Suprapubic skin (tissue), 4 donors: ENCODE data around the gene MRPS7. TPM values are rescaled to one million over a fixed set of nuclear protein-coding genes. Genes with fewer than 3 reads are reported as not detected.

Experiments used
- DNase-seq, 2 donors: peaks; one replicate each; pipeline ENCODE4 v3.0.0-alpha.2; 2019; ENCODE audit warnings: low spot score in 2 of 2
- H3K27ac ChIP-seq: fragments of 200-600 bp; sonication (generic); one replicate; pipeline ENCODE4 v1.5.1; 2019
- H3K27me3 ChIP-seq: fragments of 200-600 bp; sonication (generic); one replicate; pipeline ENCODE4 v1.5.1; 2019
- H3K36me3 ChIP-seq: fragments of 200-600 bp; sonication (generic); one replicate; pipeline ENCODE4 v1.5.1; 2019
- H3K4me1 ChIP-seq: fragments of 200-600 bp; sonication (generic); one replicate; pipeline ENCODE4 v1.5.1; 2019
- H3K4me3 ChIP-seq: fragments of 200-600 bp; sonication (generic); one replicate; pipeline ENCODE4 v1.5.1; 2019; ENCODE audit warnings: mild to moderate bottlenecking
- H3K9me3 ChIP-seq: fragments of 200-600 bp; sonication (generic); one replicate; pipeline ENCODE4 v1.5.1; 2019
- EP300 ChIP-seq: sonication (generic); formaldehyde crosslinking; IDR thresholded peaks from one replicate; pipeline ENCODE4 v1.6.1; 2017; ENCODE audit warnings: antibody characterized with exemption
- POLR2A ChIP-seq, 2 donors: fragments of 450-650 bp; IDR thresholded peaks; one replicate each; pipeline ENCODE4 v1.6.1; 2017; ENCODE audit warnings: antibody characterized with exemption in 2 of 2, mild to moderate bottlenecking in 2 of 2, moderate library complexity in 2 of 2
- POLR2AphosphoS5 ChIP-seq, 3 donors: sonication (generic); formaldehyde crosslinking; IDR thresholded peaks; one replicate each; pipeline ENCODE4 v1.6.1; 2017; ENCODE audit warnings: antibody characterized with exemption in 3 of 3
- WGBS: methylation state at CpG from one replicate; pipeline ENCODE4 v1.1.5; 2018; 5-methylcytosine and 5-hydroxymethylcytosine counted together
- total RNA-seq, 4 donors: library from RNA; depleted of rRNA; stranded (reverse); fragments of >200 nt; gene quantifications; one replicate each; pipeline ENCODE4 v1.1.0, GENCODE V29; 2016
- TF ChIP-seq, protein P1 (sequence below), 2 donors: fragments of 200-600 bp in 1 of 2; fragments of 450-650 bp in 1 of 2; sonication (generic) in 1 of 2; IDR thresholded peaks; one replicate each; pipeline ENCODE4 v1.5.1; 2016 to 2019; ENCODE audit warnings: antibody characterized with exemption in 2 of 2, mild to moderate bottlenecking in 1 of 2, moderate library complexity in 1 of 2

Gene MRPS7
- total RNA-seq, 4 donors from 2014 or later: 19.2 to 36.4 (median 29.0) TPM

DNA sequence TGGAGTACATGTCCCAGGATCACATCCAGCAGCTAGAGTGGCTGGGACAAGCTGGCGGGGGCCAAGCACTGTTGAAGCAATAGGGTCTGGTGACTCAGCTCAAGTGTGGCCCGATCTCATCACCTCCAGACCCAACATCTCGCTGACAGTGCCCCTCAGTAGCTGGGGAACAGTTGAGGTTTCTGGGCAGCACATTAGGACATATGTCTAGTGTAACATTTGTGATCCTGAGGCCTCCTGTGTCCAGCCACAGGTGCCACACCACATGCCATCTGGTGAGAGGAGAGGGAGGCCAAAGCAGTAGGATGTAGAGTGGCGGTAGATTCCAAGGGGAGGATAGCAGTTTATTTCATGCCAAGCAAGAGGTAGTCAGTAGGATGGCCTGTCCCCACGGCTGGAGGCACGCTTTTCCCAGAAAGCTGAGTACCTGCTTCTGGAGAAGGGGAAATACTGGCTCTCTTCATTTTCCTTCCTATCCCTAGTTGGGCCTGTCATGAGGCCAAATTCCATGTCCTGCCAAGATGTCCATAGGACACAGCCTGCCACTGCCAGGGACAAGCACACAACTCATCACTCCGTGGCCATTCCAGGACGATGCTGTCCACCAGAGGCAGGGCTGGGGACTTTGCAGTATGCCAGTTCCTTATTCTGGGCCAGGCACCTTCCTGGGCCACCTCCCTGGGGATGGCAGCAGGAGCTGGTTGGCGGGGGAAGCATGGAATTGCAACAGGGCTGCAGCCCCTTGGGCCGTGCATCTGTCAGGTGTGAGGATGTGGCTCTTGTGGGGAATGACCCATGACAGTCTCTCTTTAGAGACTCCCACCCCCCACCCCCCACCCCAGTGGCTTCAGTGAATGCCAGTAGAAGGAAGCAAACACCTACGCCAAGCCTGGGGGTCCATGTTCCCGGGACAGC lies 24.3 kb upstream of the MRPS7 start:
- H3K27ac ChIP-seq: no peak overlapping the region
- TF ChIP-seq POLR2AphosphoS5 (IDR thresholded peaks at IDR 0.05) (no peak), EP300 (no peak), POLR2A (IDR thresholded peaks at IDR 0.05) (no peak)
- TF ChIP-seq, protein P1, sequence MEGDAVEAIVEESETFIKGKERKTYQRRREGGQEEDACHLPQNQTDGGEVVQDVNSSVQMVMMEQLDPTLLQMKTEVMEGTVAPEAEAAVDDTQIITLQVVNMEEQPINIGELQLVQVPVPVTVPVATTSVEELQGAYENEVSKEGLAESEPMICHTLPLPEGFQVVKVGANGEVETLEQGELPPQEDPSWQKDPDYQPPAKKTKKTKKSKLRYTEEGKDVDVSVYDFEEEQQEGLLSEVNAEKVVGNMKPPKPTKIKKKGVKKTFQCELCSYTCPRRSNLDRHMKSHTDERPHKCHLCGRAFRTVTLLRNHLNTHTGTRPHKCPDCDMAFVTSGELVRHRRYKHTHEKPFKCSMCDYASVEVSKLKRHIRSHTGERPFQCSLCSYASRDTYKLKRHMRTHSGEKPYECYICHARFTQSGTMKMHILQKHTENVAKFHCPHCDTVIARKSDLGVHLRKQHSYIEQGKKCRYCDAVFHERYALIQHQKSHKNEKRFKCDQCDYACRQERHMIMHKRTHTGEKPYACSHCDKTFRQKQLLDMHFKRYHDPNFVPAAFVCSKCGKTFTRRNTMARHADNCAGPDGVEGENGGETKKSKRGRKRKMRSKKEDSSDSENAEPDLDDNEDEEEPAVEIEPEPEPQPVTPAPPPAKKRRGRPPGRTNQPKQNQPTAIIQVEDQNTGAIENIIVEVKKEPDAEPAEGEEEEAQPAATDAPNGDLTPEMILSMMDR (IDR thresholded peaks at IDR 0.05): no peak
- 68% methylated on average over 4 of the region's 12 CpGs for WGBS
- H3K4me3 ChIP-seq: no peak overlapping the region
- H3K4me1 ChIP-seq: peaks cover 22% of the 10 kb centered on the region
- H3K27me3 ChIP-seq: no peaks in the 10 kb centered on the region
- peaks cover 94% of the 10 kb centered on the region for H3K36me3 ChIP-seq
- DNase-seq: no peak
- H3K9me3 ChIP-seq: no peaks in the 10 kb centered on the region

- Histone ChIP-seq H3K27ac (no peak overlapping the region), H3K27me3 (no peaks in the 10 kb centered on the region), H3K36me3 (peaks cover 94% of the 10 kb centered on the region), H3K4me3 (no peak overlapping the region), H3K4me1 (peaks cover 23% of the 10 kb centered on the region), H3K9me3 (no peaks in the 10 kb centered on the region)
- TF ChIP-seq, protein P1 (IDR thresholded peaks at IDR 0.05): no peak
- TF ChIP-seq EP300: no peak
- TF ChIP-seq POLR2AphosphoS5 (IDR thresholded peaks at IDR 0.05): no peak
- TF ChIP-seq POLR2A (IDR thresholded peaks at IDR 0.05): no peak
- no peak for DNase-seq
- 82% methylated on average over 9 of the region's 11 CpGs for WGBS
Measured at GRCh38 chr17:75238020-75238580, 23.6 kb upstream of the MRPS7 start.

GRCh38 chr17:75238684-75239191 lies 22.9 kb upstream of the MRPS7 start:
- Histone ChIP-seq H3K27ac (no peak overlapping the region), H3K27me3 (no peaks in the 10 kb centered on the region), H3K4me1 (peaks cover 23% of the 10 kb centered on the region), H3K4me3 (no peak overlapping the region), H3K36me3 (peaks cover 99% of the 10 kb centered on the region), H3K9me3 (no peaks in the 10 kb centered on the region)
- 53% methylated on average over 13 of the region's 13 CpGs for WGBS
- no peak for DNase-seq
- TF ChIP-seq EP300: no peak
- TF ChIP-seq, protein P1 (IDR thresholded peaks at IDR 0.05): peak; percentile 30 to 79

GRCh38 chr17:75239214-75239613 lies 22.5 kb upstream of the MRPS7 start:
- H3K36me3 ChIP-seq: peaks cover 99% of the 10 kb centered on the region
- no peak overlapping the region for H3K4me3 ChIP-seq
- no peaks in the 10 kb centered on the region for H3K27me3 ChIP-seq
- no peaks in the 10 kb centered on the region for H3K9me3 ChIP-seq
- 91% methylated on average over 9 of the region's 12 CpGs for WGBS
- H3K4me1 ChIP-seq: peaks cover 23% of the 10 kb centered on the region
- DNase-seq: no peak
- no peak overlapping the region for H3K27ac ChIP-seq
- TF ChIP-seq, protein P1 (IDR thresholded peaks at IDR 0.05): no peak
- TF ChIP-seq POLR2AphosphoS5 (IDR thresholded peaks at IDR 0.05): no peak
- no peak for TF ChIP-seq POLR2A (IDR thresholded peaks at IDR 0.05)
- no peak for TF ChIP-seq EP300

GRCh38 chr17:75239778-75240393 lies 21.8 kb upstream of the MRPS7 start:
- Histone ChIP-seq H3K4me1 (peaks cover 25% of the 10 kb centered on the region), H3K36me3 (peaks cover 99% of the 10 kb centered on the region), H3K27me3 (no peaks in the 10 kb centered on the region), H3K27ac (no peak overlapping the region), H3K4me3 (no peak overlapping the region), H3K9me3 (no peaks in the 10 kb centered on the region)
- WGBS: 77% methylated on average over 20 of the region's 23 CpGs
- DNase-seq: no peak
- no peak for TF ChIP-seq POLR2A (IDR thresholded peaks at IDR 0.05)
- TF ChIP-seq POLR2AphosphoS5 (IDR thresholded peaks at IDR 0.05): no peak
- no peak for TF ChIP-seq EP300
- TF ChIP-seq, protein P1 (IDR thresholded peaks at IDR 0.05): no peak
